Right lobe of liver (tissue), 4 donors: ENCODE data around the gene MCCC1.

ENCODE experiments used
- CTCF ChIP-seq, 4 donors: fragments of 200-600 bp in 3 of 4; fragments of 450-650 bp in 1 of 4; IDR thresholded peaks; one replicate each; pipeline versions ENCODE4 v1.5.1 to v1.8.0; 2016 to 2022; ENCODE audit warnings: antibody characterized with exemption in 4 of 4, mild to moderate bottlenecking in 2 of 4
- POLR2A ChIP-seq: fragments of 450-650 bp; IDR thresholded peaks from one replicate; pipeline ENCODE4 v1.6.1; 2017; ENCODE audit warnings: antibody characterized with exemption, mild to moderate bottlenecking
- donor health status: DM: no; HTN: no; CAD: no.
- donor health status: DM: no; HTN: no; CAD: no.
- donor health status: DM: no; HTN: yes; CAD: no.

GRCh38 chr3:182979674-182980191, 119.6 kb downstream of the MCCC1 start:
- TF ChIP-seq CTCF (IDR thresholded peaks at IDR 0.05) (no peak), POLR2A (no peak)
